H9 (cell line): Measurements from ENCODE around the gene CHCHD10. TPM values are rescaled to one million over a fixed set of nuclear protein-coding genes. Genes with fewer than 3 reads are reported as not detected.

ENCODE experiments used
- DNase-seq: peaks from one replicate; pipeline ENCODE4 v3.0.0-alpha.2; 2017
- H2AFZ ChIP-seq: one replicate; pipeline ENCODE4 v1.6.1; 2013; ENCODE audit warnings: mild to moderate bottlenecking, low read length, control low read depth, moderate library complexity
- H2AK5ac ChIP-seq: 2 replicates; pipeline ENCODE4 v1.6.1; 2013; ENCODE audit warnings: low read length, control low read depth, mixed read lengths; ENCODE audit not compliant: insufficient read length
- H2BK120ac ChIP-seq: one replicate; pipeline ENCODE4 v1.6.1; 2013; ENCODE audit warnings: low read depth, mild to moderate bottlenecking, low read length, control low read depth, inconsistent platforms; ENCODE audit not compliant: poor library complexity, severe bottlenecking
- H2BK12ac ChIP-seq: 2 replicates; pipeline ENCODE4 v1.6.1; 2013; ENCODE audit warnings: low read length, control low read depth, mixed read lengths, low read depth; ENCODE audit not compliant: insufficient read length
- H2BK15ac ChIP-seq: 2 replicates; pipeline ENCODE4 v1.6.1; 2013; ENCODE audit warnings: low read depth, low read length, control low read depth
- H2BK20ac ChIP-seq: one replicate; pipeline ENCODE4 v1.6.1; 2013; ENCODE audit warnings: low read depth, mild to moderate bottlenecking, low read length, control low read depth, inconsistent platforms; ENCODE audit not compliant: poor library complexity, severe bottlenecking
- H2BK5ac ChIP-seq: 2 replicates; pipeline ENCODE4 v1.6.1; 2013; ENCODE audit warnings: low read length, control low read depth, mixed read lengths; ENCODE audit not compliant: insufficient read length
- H3K14ac ChIP-seq: 2 replicates; pipeline ENCODE4 v1.6.1; 2013; ENCODE audit warnings: low read length, control low read depth; ENCODE audit not compliant: insufficient read depth
- H3K18ac ChIP-seq: 2 replicates; pipeline ENCODE4 v1.6.1; 2013; ENCODE audit warnings: low read depth, mild to moderate bottlenecking, mixed read lengths, low read length, control low read depth; ENCODE audit not compliant: insufficient read length
- H3K23ac ChIP-seq: 2 replicates; pipeline ENCODE4 v1.6.1; 2013; ENCODE audit warnings: low read length, control low read depth, mixed read lengths, low read depth; ENCODE audit not compliant: insufficient read length
- H3K23me2 ChIP-seq: 2 replicates; pipeline ENCODE4 v1.6.1; 2013; ENCODE audit warnings: low read depth, mild to moderate bottlenecking, mixed read lengths, low read length, control low read depth; ENCODE audit not compliant: insufficient read length, poor library complexity, severe bottlenecking
- H3K27ac ChIP-seq: 2 replicates; pipeline ENCODE4 v1.5.1; 2013; ENCODE audit warnings: low read length, control low read depth, mixed read lengths, low read depth; ENCODE audit not compliant: insufficient read length
- H3K27me3 ChIP-seq: 2 replicates; pipeline ENCODE4 v1.6.1; 2013; ENCODE audit warnings: low read length, control low read depth, inconsistent platforms; ENCODE audit not compliant: insufficient read depth
- H3K4ac ChIP-seq: 2 replicates; pipeline ENCODE4 v1.6.1; 2013; ENCODE audit warnings: low read depth, mild to moderate bottlenecking, control low read depth, inconsistent platforms, low read length, moderate library complexity
- H3K4me1 ChIP-seq: 2 replicates; pipeline ENCODE4 v1.6.1; 2013; ENCODE audit warnings: low read length, control low read depth, inconsistent platforms; ENCODE audit not compliant: insufficient read depth
- H3K4me2 ChIP-seq: 2 replicates; pipeline ENCODE4 v1.6.1; 2013; ENCODE audit warnings: low read length, control low read depth, mixed read lengths; ENCODE audit not compliant: insufficient read length, insufficient read depth
- H3K56ac ChIP-seq: 2 replicates; pipeline ENCODE4 v1.6.1; 2013; ENCODE audit warnings: low read depth, mild to moderate bottlenecking, mixed read lengths, low read length, control low read depth; ENCODE audit not compliant: insufficient read length
- H3K79me1 ChIP-seq: 2 replicates; pipeline ENCODE4 v1.6.1; 2013; ENCODE audit warnings: low read depth, mild to moderate bottlenecking, moderate library complexity, low read length, control low read depth, inconsistent platforms; ENCODE audit not compliant: insufficient read depth, poor library complexity, severe bottlenecking
- H3K79me2 ChIP-seq: 2 replicates; pipeline ENCODE4 v1.6.1; 2013; ENCODE audit warnings: low read length, control low read depth, inconsistent platforms; ENCODE audit not compliant: insufficient read depth
- H3K9ac ChIP-seq: 2 replicates; pipeline ENCODE4 v1.6.1; 2013; ENCODE audit warnings: low read length, control low read depth, mixed read lengths; ENCODE audit not compliant: insufficient read length; ENCODE audit errors: extremely low read depth
- H3K9me3 ChIP-seq: one replicate; pipeline ENCODE4 v1.6.1; 2013; ENCODE audit warnings: low read depth, low read length, inconsistent platforms; ENCODE audit not compliant: control insufficient read depth
- H3T11ph ChIP-seq: one replicate; pipeline ENCODE4 v1.6.1; 2013; ENCODE audit warnings: mild to moderate bottlenecking, low read length, control low read depth, inconsistent platforms
- H4K20me1 ChIP-seq: one replicate; pipeline ENCODE4 v1.6.1; 2013; ENCODE audit not compliant: control insufficient read depth, insufficient read length, insufficient read depth
- H4K5ac ChIP-seq: 2 replicates; pipeline ENCODE4 v1.6.1; 2013; ENCODE audit warnings: low read depth, mild to moderate bottlenecking, mixed read lengths, low read length, control low read depth; ENCODE audit not compliant: insufficient read length
- H4K8ac ChIP-seq: replicated peaks from 2 replicates; pipeline ENCODE4 v1.6.1; 2013; ENCODE audit warnings: low read length, control low read depth, mixed read lengths, low read depth; ENCODE audit not compliant: insufficient read length
- H4K91ac ChIP-seq: 2 replicates; pipeline ENCODE4 v1.6.1; 2013; ENCODE audit warnings: low read depth, mild to moderate bottlenecking, moderate library complexity, mixed read lengths, low read length, control low read depth; ENCODE audit not compliant: insufficient read length
- H3K27ac Mint-ChIP-seq, 3 experiments: 2 replicates in 2 of 3; 3 replicates in 1 of 3; pipeline ENCODE4 v1.8.0; 2020 to 2021; ENCODE audit warnings: mixed read lengths in 3 of 3, mild to moderate bottlenecking in 1 of 3, moderate library complexity in 1 of 3
- H3K27me3 Mint-ChIP-seq: 2 replicates; pipeline ENCODE4 v1.8.0; 2021; ENCODE audit warnings: low read depth, mild to moderate bottlenecking, moderate library complexity, mixed read lengths
- H3K36me3 Mint-ChIP-seq, 3 experiments: 2 replicates in 2 of 3; 3 replicates in 1 of 3; pipeline ENCODE4 v1.8.0; 2020 to 2021; ENCODE audit warnings: low read depth in 3 of 3, mixed read lengths in 3 of 3; ENCODE audit not compliant: insufficient read depth in 1 of 3
- H3K4me1 Mint-ChIP-seq, 2 experiments: 2 replicates each; pipeline ENCODE4 v1.8.0; 2020; ENCODE audit warnings: mixed read lengths in 2 of 2
- H3K4me3 Mint-ChIP-seq, 2 experiments: 2 replicates in 1 of 2; 3 replicates in 1 of 2; pipeline ENCODE4 v1.8.0; 2020 to 2021; ENCODE audit warnings: mild to moderate bottlenecking in 2 of 2, mixed read lengths in 2 of 2, moderate library complexity in 1 of 2
- H3K9me3 Mint-ChIP-seq, 2 experiments: 2 replicates in 1 of 2; 3 replicates in 1 of 2; pipeline ENCODE4 v1.8.0; 2020; ENCODE audit warnings: mild to moderate bottlenecking in 2 of 2, mixed read lengths in 2 of 2, moderate library complexity in 1 of 2
- WGBS: extraction: QIAGEN DNeasy Blood & Tissue Kit; methylation state at CpG from one replicate; pipeline ENCODE4 v1.1.7; 2013; ENCODE audit warnings: missing lambda C conversion rate, low lambda C conversion rate, mixed read lengths; ENCODE audit not compliant: insufficient read length; ENCODE audit errors: extremely low coverage; 5-methylcytosine and 5-hydroxymethylcytosine counted together
- total RNA-seq: library from RNA; stranded (reverse); gene quantifications from 2 replicates; pipeline ENCODE4 v1.2.1, GENCODE V29; 2021
- TF ChIP-seq, protein P1 (sequence below): fragments of 200-600 bp; sonication (generic); conservative IDR thresholded peaks from 3 replicates; pipeline ENCODE4 v1.8.0; 2021; ENCODE audit warnings: antibody characterized with exemption, mild to moderate bottlenecking

Gene CHCHD10
- total RNA-seq, 1 experiment from 2014 or later: 53.7 TPM

DNA sequence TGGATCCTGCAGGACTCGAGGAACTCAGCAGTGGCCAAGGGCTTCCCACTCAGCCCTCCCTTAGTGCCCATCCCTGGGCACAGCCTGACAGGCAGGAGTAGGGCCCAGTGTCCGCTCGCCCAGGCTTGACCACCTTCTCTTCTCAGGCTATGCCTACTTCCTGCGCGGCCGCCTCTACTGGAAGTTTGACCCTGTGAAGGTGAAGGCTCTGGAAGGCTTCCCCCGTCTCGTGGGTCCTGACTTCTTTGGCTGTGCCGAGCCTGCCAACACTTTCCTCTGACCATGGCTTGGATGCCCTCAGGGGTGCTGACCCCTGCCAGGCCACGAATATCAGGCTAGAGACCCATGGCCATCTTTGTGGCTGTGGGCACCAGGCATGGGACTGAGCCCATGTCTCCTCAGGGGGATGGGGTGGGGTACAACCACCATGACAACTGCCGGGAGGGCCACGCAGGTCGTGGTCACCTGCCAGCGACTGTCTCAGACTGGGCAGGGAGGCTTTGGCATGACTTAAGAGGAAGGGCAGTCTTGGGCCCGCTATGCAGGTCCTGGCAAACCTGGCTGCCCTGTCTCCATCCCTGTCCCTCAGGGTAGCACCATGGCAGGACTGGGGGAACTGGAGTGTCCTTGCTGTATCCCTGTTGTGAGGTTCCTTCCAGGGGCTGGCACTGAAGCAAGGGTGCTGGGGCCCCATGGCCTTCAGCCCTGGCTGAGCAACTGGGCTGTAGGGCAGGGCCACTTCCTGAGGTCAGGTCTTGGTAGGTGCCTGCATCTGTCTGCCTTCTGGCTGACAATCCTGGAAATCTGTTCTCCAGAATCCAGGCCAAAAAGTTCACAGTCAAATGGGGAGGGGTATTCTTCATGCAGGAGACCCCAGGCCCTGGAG lies 15.7 kb upstream of the CHCHD10 start:
- Histone ChIP-seq H3K23ac (no peak overlapping the region), H4K8ac (no peak overlapping the region), H3K79me1 (no peaks in the 10 kb centered on the region), H3K14ac (no peak overlapping the region), H3K27me3 (no peaks in the 10 kb centered on the region), H3K27ac (no peak overlapping the region), H2BK20ac (no peak overlapping the region), H2BK120ac (no peak overlapping the region), H4K5ac (no peak overlapping the region), H3K9ac (no peak overlapping the region), H2BK15ac (no peak overlapping the region), H3T11ph (no peak overlapping the region), H2BK5ac (no peak overlapping the region), H3K18ac (no peak overlapping the region), H2AFZ (no peak overlapping the region), H3K56ac (no peak overlapping the region), H2BK12ac (no peak overlapping the region), H3K4me1 (peaks cover under 1% of the 10 kb centered on the region; the same call in 1 of the 2 replicates), H2AK5ac (no peak overlapping the region), H3K9me3 (no peaks in the 10 kb centered on the region), H4K20me1 (no peaks in the 10 kb centered on the region), H3K4me2 (no peak overlapping the region), H3K79me2 (peaks cover 7% of the 10 kb centered on the region; the same call in 1 of the 2 replicates), H4K91ac (no peak overlapping the region), H3K4ac (no peak overlapping the region), H3K23me2 (peaks cover 2% of the 10 kb centered on the region)
- no peaks in the 10 kb centered on the region; a peak in 1 of 7 replicates for H3K36me3 Mint-ChIP-seq
- TF ChIP-seq, protein P1, sequence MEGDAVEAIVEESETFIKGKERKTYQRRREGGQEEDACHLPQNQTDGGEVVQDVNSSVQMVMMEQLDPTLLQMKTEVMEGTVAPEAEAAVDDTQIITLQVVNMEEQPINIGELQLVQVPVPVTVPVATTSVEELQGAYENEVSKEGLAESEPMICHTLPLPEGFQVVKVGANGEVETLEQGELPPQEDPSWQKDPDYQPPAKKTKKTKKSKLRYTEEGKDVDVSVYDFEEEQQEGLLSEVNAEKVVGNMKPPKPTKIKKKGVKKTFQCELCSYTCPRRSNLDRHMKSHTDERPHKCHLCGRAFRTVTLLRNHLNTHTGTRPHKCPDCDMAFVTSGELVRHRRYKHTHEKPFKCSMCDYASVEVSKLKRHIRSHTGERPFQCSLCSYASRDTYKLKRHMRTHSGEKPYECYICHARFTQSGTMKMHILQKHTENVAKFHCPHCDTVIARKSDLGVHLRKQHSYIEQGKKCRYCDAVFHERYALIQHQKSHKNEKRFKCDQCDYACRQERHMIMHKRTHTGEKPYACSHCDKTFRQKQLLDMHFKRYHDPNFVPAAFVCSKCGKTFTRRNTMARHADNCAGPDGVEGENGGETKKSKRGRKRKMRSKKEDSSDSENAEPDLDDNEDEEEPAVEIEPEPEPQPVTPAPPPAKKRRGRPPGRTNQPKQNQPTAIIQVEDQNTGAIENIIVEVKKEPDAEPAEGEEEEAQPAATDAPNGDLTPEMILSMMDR: no peak
- no CpG with 5 or more reads among the region's 15 CpGs for WGBS
- no peak overlapping the region for H3K4me3 Mint-ChIP-seq
- no peaks in the 10 kb centered on the region for H3K27me3 Mint-ChIP-seq
- no peak overlapping the region for H3K27ac Mint-ChIP-seq
- H3K4me1 Mint-ChIP-seq: peaks cover 16 to 21% of the 10 kb centered on the region in 2 experiments
- no peaks in the 10 kb centered on the region for H3K9me3 Mint-ChIP-seq
- no peak for DNase-seq
